ENCODE measurements around the gene SDCCAG8. TPM values are rescaled to one million over a fixed set of nuclear protein-coding genes. Genes with fewer than 3 reads are reported as not detected.

The SDCCAG8 gene
- total and polyA plus RNA-seq, 4 donors: 8.5 to 25.8 (median 17.5) TPM

DNA sequence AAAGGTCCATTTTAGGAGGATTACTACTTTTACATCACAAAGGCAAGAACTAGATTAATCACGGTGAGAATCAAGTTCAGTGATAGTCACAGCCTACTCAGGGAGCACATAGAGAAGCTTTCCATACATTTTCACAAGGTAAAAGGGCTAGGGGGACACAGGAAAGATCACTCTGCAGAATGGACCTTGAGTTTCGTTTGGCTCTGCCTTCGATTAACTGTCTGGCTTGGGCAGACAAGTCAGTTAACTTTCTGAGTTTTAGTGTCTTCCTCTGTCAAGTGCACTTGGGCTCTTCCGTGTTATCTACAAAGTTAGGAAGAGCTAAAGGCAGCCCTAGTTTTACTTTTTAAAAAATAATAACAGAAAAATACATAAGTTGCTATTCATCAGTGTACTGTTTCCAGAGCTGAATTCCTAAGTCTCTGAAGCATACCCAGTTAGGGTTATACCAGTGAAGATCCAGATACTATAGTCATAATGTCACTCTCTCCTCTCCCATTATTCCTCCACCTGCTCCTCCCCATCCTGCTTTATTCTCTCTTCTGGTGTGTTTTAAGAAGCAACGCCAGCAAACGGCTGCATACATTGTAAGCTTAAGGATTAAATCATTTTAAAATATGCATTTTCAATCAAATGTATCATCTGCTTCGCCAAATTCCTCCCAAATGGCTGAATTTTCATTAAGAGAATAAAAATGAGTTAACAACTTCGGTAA lies 2.5 kb upstream of the SDCCAG8 start:
- WGBS: 9% methylated on average over 8 of the region's 8 CpGs
- Histone ChIP-seq H3K36me3 (ENCODE audit: control insufficient read depth in 4 of 4, insufficient read depth in 3 of 4, low read depth in 1 of 4, low read length in 3 of 4) (no peaks in the 10 kb centered on the region), H3K27me3 (ENCODE audit: control insufficient read depth in 4 of 4, insufficient read depth in 4 of 4, low read length in 3 of 4) (no peaks in the 10 kb centered on the region), H3K9me3 (ENCODE audit: control insufficient read depth in 4 of 4, low read length in 3 of 4) (no peaks in the 10 kb centered on the region), H3K4me3 (ENCODE audit: low read depth in 1 of 3, low read length in 3 of 3) (peak overlapping the region; percentile 83 to 96 (median 90)), H3K4me1 (ENCODE audit: control insufficient read depth in 4 of 4, insufficient read depth in 4 of 4, low read length in 3 of 4) (peaks cover 3 to 28% (median 16%) of the 10 kb centered on the region in 4 donors), H3K9ac (ENCODE audit: low read depth in 1 of 2, low read length in 2 of 2) (peak overlapping the region; percentile 80 to 85), H3K27ac (ENCODE audit: low read depth in 1 of 2, low read length in 2 of 2) (peak overlapping the region; percentile 96 to 97)
- TF ChIP-seq JUND (IDR thresholded peaks at IDR 0.05): peak in 1 of 2 donors; percentile 12
- TF ChIP-seq, protein P1, sequence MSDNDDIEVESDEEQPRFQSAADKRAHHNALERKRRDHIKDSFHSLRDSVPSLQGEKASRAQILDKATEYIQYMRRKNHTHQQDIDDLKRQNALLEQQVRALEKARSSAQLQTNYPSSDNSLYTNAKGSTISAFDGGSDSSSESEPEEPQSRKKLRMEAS (IDR thresholded peaks at IDR 0.05): no peak
- DNase-seq (ENCODE audit: low spot score): no peak

DNA sequence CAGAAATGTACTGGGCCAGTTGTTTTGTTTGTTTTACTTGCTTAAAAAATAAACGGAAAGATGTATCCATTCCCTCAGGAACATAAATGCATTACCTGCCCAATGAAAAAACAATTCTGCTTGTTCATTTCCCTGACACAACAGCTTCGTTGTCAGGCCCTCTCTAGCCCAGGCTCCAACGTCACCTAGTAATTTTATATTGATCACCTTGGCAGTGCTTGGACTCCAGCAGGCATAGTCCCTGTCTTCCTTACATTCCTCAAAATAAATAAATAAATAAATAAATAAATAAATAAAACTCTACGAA lies 2.0 kb upstream of the SDCCAG8 start:
- Histone ChIP-seq H3K9me3 (ENCODE audit: control insufficient read depth in 4 of 4, low read length in 3 of 4) (no peaks in the 10 kb centered on the region), H3K27me3 (ENCODE audit: control insufficient read depth in 4 of 4, insufficient read depth in 4 of 4, low read length in 3 of 4) (no peaks in the 10 kb centered on the region), H3K36me3 (ENCODE audit: control insufficient read depth in 4 of 4, insufficient read depth in 3 of 4, low read depth in 1 of 4, low read length in 3 of 4) (no peaks in the 10 kb centered on the region), H3K4me3 (ENCODE audit: low read depth in 1 of 3, low read length in 3 of 3) (peak overlapping the region; percentile 83 to 96 (median 90)), H3K4me1 (ENCODE audit: control insufficient read depth in 4 of 4, insufficient read depth in 4 of 4, low read length in 3 of 4) (peaks cover 3 to 28% (median 16%) of the 10 kb centered on the region in 4 donors), H3K9ac (ENCODE audit: low read depth in 1 of 2, low read length in 2 of 2) (peak overlapping the region; percentile 80 to 85), H3K27ac (ENCODE audit: low read depth in 1 of 2, low read length in 2 of 2) (peak overlapping the region; percentile 96 to 97)
- DNase-seq (ENCODE audit: low spot score): peak; percentile 38
- WGBS: 6% methylated on average over 4 of the region's 4 CpGs
- TF ChIP-seq, protein P2, sequence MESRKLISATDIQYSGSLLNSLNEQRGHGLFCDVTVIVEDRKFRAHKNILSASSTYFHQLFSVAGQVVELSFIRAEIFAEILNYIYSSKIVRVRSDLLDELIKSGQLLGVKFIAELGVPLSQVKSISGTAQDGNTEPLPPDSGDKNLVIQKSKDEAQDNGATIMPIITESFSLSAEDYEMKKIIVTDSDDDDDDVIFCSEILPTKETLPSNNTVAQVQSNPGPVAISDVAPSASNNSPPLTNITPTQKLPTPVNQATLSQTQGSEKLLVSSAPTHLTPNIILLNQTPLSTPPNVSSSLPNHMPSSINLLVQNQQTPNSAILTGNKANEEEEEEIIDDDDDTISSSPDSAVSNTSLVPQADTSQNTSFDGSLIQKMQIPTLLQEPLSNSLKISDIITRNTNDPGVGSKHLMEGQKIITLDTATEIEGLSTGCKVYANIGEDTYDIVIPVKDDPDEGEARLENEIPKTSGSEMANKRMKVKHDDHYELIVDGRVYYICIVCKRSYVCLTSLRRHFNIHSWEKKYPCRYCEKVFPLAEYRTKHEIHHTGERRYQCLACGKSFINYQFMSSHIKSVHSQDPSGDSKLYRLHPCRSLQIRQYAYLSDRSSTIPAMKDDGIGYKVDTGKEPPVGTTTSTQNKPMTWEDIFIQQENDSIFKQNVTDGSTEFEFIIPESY (IDR thresholded peaks at IDR 0.05): no peak
- TF ChIP-seq FOXA1 (IDR thresholded peaks at IDR 0.05): no peak

DNA sequence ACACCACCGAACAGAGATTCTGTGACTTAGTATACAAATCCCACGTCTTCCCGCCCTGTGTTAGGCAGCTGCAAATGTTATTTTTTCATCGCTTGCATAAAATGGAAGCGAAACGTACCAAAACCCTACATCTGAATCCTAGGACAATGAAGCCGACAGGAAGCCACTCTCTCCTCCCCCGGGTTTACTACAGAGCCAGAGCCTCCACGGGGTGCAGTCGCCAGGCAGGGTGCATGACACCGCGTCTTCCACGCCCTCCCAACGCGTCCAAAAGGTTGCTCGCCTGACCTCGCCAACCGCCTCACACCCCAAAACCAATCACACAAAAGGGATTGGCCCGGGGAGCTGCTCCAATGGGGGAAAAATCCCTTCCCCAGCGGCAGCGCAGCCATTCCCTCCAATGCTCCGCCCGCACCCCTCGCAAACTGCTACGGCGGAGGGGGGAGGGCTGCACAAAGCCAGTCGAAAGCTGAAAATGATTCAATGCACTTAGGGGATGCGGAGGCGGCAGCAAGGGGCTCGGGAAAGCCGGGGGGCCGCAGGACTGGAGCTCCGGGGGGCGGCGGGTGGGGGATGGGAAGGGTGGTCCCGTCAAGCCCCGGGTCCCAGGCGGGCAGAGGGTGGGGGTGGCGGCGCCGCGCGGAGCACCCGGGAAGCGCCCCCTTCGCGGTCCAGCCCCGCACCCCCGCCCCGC lies 1.5 kb upstream of the SDCCAG8 start:
- under 1% methylated on average over 50 of the region's 50 CpGs for WGBS
- H3K27me3 ChIP-seq (ENCODE audit: control insufficient read depth in 4 of 4, insufficient read depth in 4 of 4, low read length in 3 of 4): no peaks in the 10 kb centered on the region
- H3K4me1 ChIP-seq (ENCODE audit: control insufficient read depth in 4 of 4, insufficient read depth in 4 of 4, low read length in 3 of 4): peaks cover 3 to 28% (median 16%) of the 10 kb centered on the region in 4 donors
- H3K9me3 ChIP-seq (ENCODE audit: control insufficient read depth in 4 of 4, low read length in 3 of 4): no peaks in the 10 kb centered on the region
- peak overlapping the region; percentile 96 to 97 for H3K27ac ChIP-seq (ENCODE audit: low read depth in 1 of 2, low read length in 2 of 2)
- DNase-seq (ENCODE audit: low spot score): peak; percentile 71
- H3K4me3 ChIP-seq (ENCODE audit: low read depth in 1 of 3, low read length in 3 of 3): peak overlapping the region; percentile 83 to 96 (median 90)
- no peaks in the 10 kb centered on the region for H3K36me3 ChIP-seq (ENCODE audit: control insufficient read depth in 4 of 4, insufficient read depth in 3 of 4, low read depth in 1 of 4, low read length in 3 of 4)
- peak overlapping the region; percentile 80 to 85 for H3K9ac ChIP-seq (ENCODE audit: low read depth in 1 of 2, low read length in 2 of 2)
- TF ChIP-seq SP1 (IDR thresholded peaks at IDR 0.05): no peak
- TF ChIP-seq, protein P3, sequence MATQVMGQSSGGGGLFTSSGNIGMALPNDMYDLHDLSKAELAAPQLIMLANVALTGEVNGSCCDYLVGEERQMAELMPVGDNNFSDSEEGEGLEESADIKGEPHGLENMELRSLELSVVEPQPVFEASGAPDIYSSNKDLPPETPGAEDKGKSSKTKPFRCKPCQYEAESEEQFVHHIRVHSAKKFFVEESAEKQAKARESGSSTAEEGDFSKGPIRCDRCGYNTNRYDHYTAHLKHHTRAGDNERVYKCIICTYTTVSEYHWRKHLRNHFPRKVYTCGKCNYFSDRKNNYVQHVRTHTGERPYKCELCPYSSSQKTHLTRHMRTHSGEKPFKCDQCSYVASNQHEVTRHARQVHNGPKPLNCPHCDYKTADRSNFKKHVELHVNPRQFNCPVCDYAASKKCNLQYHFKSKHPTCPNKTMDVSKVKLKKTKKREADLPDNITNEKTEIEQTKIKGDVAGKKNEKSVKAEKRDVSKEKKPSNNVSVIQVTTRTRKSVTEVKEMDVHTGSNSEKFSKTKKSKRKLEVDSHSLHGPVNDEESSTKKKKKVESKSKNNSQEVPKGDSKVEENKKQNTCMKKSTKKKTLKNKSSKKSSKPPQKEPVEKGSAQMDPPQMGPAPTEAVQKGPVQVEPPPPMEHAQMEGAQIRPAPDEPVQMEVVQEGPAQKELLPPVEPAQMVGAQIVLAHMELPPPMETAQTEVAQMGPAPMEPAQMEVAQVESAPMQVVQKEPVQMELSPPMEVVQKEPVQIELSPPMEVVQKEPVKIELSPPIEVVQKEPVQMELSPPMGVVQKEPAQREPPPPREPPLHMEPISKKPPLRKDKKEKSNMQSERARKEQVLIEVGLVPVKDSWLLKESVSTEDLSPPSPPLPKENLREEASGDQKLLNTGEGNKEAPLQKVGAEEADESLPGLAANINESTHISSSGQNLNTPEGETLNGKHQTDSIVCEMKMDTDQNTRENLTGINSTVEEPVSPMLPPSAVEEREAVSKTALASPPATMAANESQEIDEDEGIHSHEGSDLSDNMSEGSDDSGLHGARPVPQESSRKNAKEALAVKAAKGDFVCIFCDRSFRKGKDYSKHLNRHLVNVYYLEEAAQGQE (IDR thresholded peaks at IDR 0.05): no peak
- peak in 1 of 2 donors; percentile 3 for TF ChIP-seq HNF4A (conservative IDR thresholded peaks at IDR 0.05)
- no peak for TF ChIP-seq FOXA2 (IDR thresholded peaks at IDR 0.05)
- TF ChIP-seq RAD21 (IDR thresholded peaks at IDR 0.05): peak in 1 of 2 donors; percentile 15
- TF ChIP-seq, protein P4, sequence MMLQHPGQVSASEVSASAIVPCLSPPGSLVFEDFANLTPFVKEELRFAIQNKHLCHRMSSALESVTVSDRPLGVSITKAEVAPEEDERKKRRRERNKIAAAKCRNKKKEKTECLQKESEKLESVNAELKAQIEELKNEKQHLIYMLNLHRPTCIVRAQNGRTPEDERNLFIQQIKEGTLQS (IDR thresholded peaks at IDR 0.05): no peak
- TF ChIP-seq EGR1 (IDR thresholded peaks at IDR 0.05; ENCODE audit: low read depth in 2 of 2): no peak
- peak; percentile 85 for TF ChIP-seq YY1 (IDR thresholded peaks at IDR 0.05)
- TF ChIP-seq HNF4G (IDR thresholded peaks at IDR 0.05): no peak
- peak in 1 of 2 donors; percentile 33 for TF ChIP-seq RXRA (IDR thresholded peaks at IDR 0.05)
- TF ChIP-seq JUND (IDR thresholded peaks at IDR 0.05): no peak
- no peak for TF ChIP-seq NR2F2 (IDR thresholded peaks at IDR 0.05)
- TF ChIP-seq, protein P1 (IDR thresholded peaks at IDR 0.05): no peak
- peak; percentile 32 for TF ChIP-seq TAF1 (conservative IDR thresholded peaks at IDR 0.05)
- TF ChIP-seq, protein P2 (IDR thresholded peaks at IDR 0.05): no peak
- no peak for TF ChIP-seq GABPA (IDR thresholded peaks at IDR 0.05 in 1 of 2, conservative IDR thresholded peaks at IDR 0.05 in 1 of 2)
